Loucy (cell line): ENCODE measurements around the gene SPTLC1.

Experiments used
- H2AFZ ChIP-seq: fragments of 200-600 bp; sonication (generic); 2 replicates; pipeline ENCODE4 v1.6.0; 2016; ENCODE audit warnings: antibody characterized with exemption, mild to moderate bottlenecking, low read length, moderate library complexity
- H3F3A ChIP-seq: fragments of 200-600 bp; 2 replicates; pipeline ENCODE4 v1.6.0; 2016; ENCODE audit warnings: antibody characterized with exemption, low read depth, mild to moderate bottlenecking
- H3K27me3 ChIP-seq: fragments of 200-600 bp; sonication (generic); 2 replicates; pipeline ENCODE4 v1.6.1; 2014; ENCODE audit warnings: low read length, mild to moderate bottlenecking; ENCODE audit not compliant: insufficient read depth, poor library complexity, severe bottlenecking
- H3K36me3 ChIP-seq: fragments of 200-600 bp; sonication (generic); 2 replicates; pipeline ENCODE4 v1.6.1; 2016; ENCODE audit warnings: low read length; ENCODE audit not compliant: insufficient read depth
- H3K4me1 ChIP-seq: fragments of 200-600 bp; sonication (generic); 2 replicates; pipeline ENCODE4 v1.5.1; 2014; ENCODE audit warnings: low read length, mild to moderate bottlenecking; ENCODE audit not compliant: insufficient read depth, poor library complexity, severe bottlenecking
- H3K4me2 ChIP-seq: fragments of 200-600 bp; sonication (generic); 2 replicates; pipeline ENCODE4 v1.6.0; 2014; ENCODE audit warnings: antibody characterized with exemption, low read length, low read depth, mild to moderate bottlenecking; ENCODE audit not compliant: poor library complexity, severe bottlenecking
- H3K4me3 ChIP-seq: fragments of 200-600 bp; sonication (generic); 2 replicates; pipeline ENCODE4 v1.5.1; 2014; ENCODE audit warnings: low read length, mild to moderate bottlenecking, mixed read lengths; ENCODE audit not compliant: poor library complexity, severe bottlenecking
- H3K79me2 ChIP-seq: fragments of 200-600 bp; sonication (generic); 2 replicates; pipeline ENCODE4 v1.6.1; 2014; ENCODE audit warnings: low read length; ENCODE audit not compliant: insufficient read depth
- H3K9ac ChIP-seq: fragments of 200-600 bp; sonication (generic); 2 replicates; pipeline ENCODE4 v1.6.0; 2014; ENCODE audit warnings: mild to moderate bottlenecking, low read depth, low read length, moderate library complexity; ENCODE audit not compliant: poor library complexity, severe bottlenecking
- H3K9me2 ChIP-seq: fragments of 200-600 bp; sonication (generic); replicated peaks from 2 replicates; pipeline ENCODE4 v1.6.1; 2016; ENCODE audit warnings: low read depth, low read length, mixed read lengths
- H3K9me3 ChIP-seq: fragments of 200-600 bp; sonication (generic); 2 replicates; pipeline ENCODE4 v1.6.1; 2014; ENCODE audit warnings: mild to moderate bottlenecking, antibody characterized with exemption, low read length, low read depth; ENCODE audit not compliant: insufficient read depth
- H4K20me1 ChIP-seq: fragments of 200-600 bp; sonication (generic); 2 replicates; pipeline ENCODE4 v1.6.0; 2014; ENCODE audit warnings: antibody characterized with exemption, low read length, mild to moderate bottlenecking; ENCODE audit not compliant: insufficient read depth, poor library complexity, severe bottlenecking
- CTCF ChIP-seq: fragments of 200-600 bp; sonication (generic); conservative IDR thresholded peaks from 2 replicates; pipeline ENCODE4 v1.5.1; 2014; ENCODE audit warnings: mild to moderate bottlenecking, antibody characterized with exemption, low read length
- EZH2phosphoT487 ChIP-seq: fragments of 200-600 bp; IDR thresholded peaks from 2 replicates; pipeline ENCODE4 v1.6.1; 2018; ENCODE audit warnings: antibody characterized with exemption, mild to moderate bottlenecking, moderate library complexity, borderline replicate concordance

Gene SPTLC1

GRCh38 chr9:92163276-92163675 lies 48.1 kb upstream of the SPTLC1 start:
- Histone ChIP-seq H3K9ac (no peak overlapping the region), H3K9me2 (no peaks in the 10 kb centered on the region), H3K79me2 (no peaks in the 10 kb centered on the region), H3F3A (no peaks in the 10 kb centered on the region), H3K9me3 (peaks cover 3% of the 10 kb centered on the region; the same call in 1 of the 2 replicates), H3K27me3 (no peaks in the 10 kb centered on the region), H3K4me2 (no peak overlapping the region), H3K4me3 (no peak overlapping the region), H3K4me1 (no peaks in the 10 kb centered on the region), H3K36me3 (no peaks in the 10 kb centered on the region), H2AFZ (no peak overlapping the region), H4K20me1 (no peaks in the 10 kb centered on the region)
- TF ChIP-seq EZH2phosphoT487 = no peak
- TF ChIP-seq CTCF = no peak

- H3F3A ChIP-seq = no peaks in the 10 kb centered on the region
- no peaks in the 10 kb centered on the region for H3K27me3 ChIP-seq
- H2AFZ ChIP-seq = no peak overlapping the region
- H3K4me2 ChIP-seq = no peak overlapping the region
- H3K9me2 ChIP-seq = no peaks in the 10 kb centered on the region
- peaks cover 3% of the 10 kb centered on the region; the same call in 1 of the 2 replicates for H3K9me3 ChIP-seq
- H3K9ac ChIP-seq = no peak overlapping the region
- no peaks in the 10 kb centered on the region for H3K36me3 ChIP-seq
- no peak overlapping the region for H3K4me3 ChIP-seq
- no peaks in the 10 kb centered on the region for H3K79me2 ChIP-seq
- no peaks in the 10 kb centered on the region for H3K4me1 ChIP-seq
- no peaks in the 10 kb centered on the region for H4K20me1 ChIP-seq
- TF ChIP-seq CTCF (no peak), EZH2phosphoT487 (no peak)
Observed at GRCh38 chr9:92160786-92161185, 45.6 kb upstream of the SPTLC1 start.

- H2AFZ ChIP-seq = no peak overlapping the region
- TF ChIP-seq CTCF (no peak), EZH2phosphoT487 (no peak)
- H3K9me3 ChIP-seq = no peaks in the 10 kb centered on the region
Observed at GRCh38 chr9:92159058-92159457, 43.8 kb upstream of the SPTLC1 start.

More at GRCh38 chr9:92159058-92159457, 43.8 kb upstream of the SPTLC1 start:
- Histone ChIP-seq H3K4me3 (no peak overlapping the region), H3K27me3 (no peaks in the 10 kb centered on the region), H3K4me1 (no peaks in the 10 kb centered on the region), H3F3A (no peaks in the 10 kb centered on the region), H4K20me1 (no peaks in the 10 kb centered on the region), H3K4me2 (no peak overlapping the region), H3K9me2 (no peaks in the 10 kb centered on the region), H3K9ac (no peak overlapping the region), H3K36me3 (no peaks in the 10 kb centered on the region), H3K79me2 (no peaks in the 10 kb centered on the region)
